Heart right ventricle (tissue), 16 donors: ENCODE results near the gene NSUN6. TPM values are rescaled to one million over a fixed set of nuclear protein-coding genes. Genes with fewer than 3 reads are reported as not detected.
"Not testable (repeated sequence)": the region's sequence is repeated elsewhere in the genome, so short reads cannot be mapped to it uniquely, and the experiment has no call there.

Experiments
- ATAC-seq, 8 donors: fragments of 200-7000 bp; cut with Tn5 transposase; one replicate each; pipeline ENCODE4 v1.9.1; 2020; ENCODE audit warnings: mild to moderate bottlenecking in 8 of 8, moderate library complexity in 8 of 8, moderate number of reproducible peaks in 1 of 8
- DNase-seq, 2 donors: peaks; one replicate each; pipeline ENCODE4 v3.0.0-alpha.2; 2020
- H3K27ac ChIP-seq, 10 donors: fragments of 200-600 bp; sonication (generic) in 2 of 10; one replicate each; pipeline versions ENCODE4 v1.5.0 to v1.8.0; 2020 to 2022; ENCODE audit warnings: mild to moderate bottlenecking in 3 of 10
- H3K27me3 ChIP-seq, 7 donors: fragments of 200-600 bp; one replicate each; pipeline ENCODE4 v1.8.0; 2021 to 2022; ENCODE audit warnings: mild to moderate bottlenecking in 2 of 7
- H3K36me3 ChIP-seq, 9 donors: fragments of 200-600 bp; sonication (generic) in 1 of 9; one replicate each; pipeline versions ENCODE4 v1.5.0 to v1.8.0; 2020 to 2022; ENCODE audit warnings: mild to moderate bottlenecking in 2 of 9
- H3K4me1 ChIP-seq, 9 donors: fragments of 200-600 bp; sonication (generic) in 1 of 9; one replicate each; pipeline versions ENCODE4 v1.5.0 to v1.8.0; 2020 to 2022; ENCODE audit warnings: mild to moderate bottlenecking in 4 of 9
- H3K4me3 ChIP-seq, 10 donors: fragments of 200-600 bp; sonication (generic) in 2 of 10; one replicate each; pipeline versions ENCODE4 v1.5.0 to v1.8.0; 2020 to 2022; ENCODE audit warnings: mild to moderate bottlenecking in 7 of 10, moderate library complexity in 2 of 10
- H3K9me3 ChIP-seq, 11 donors: fragments of 200-600 bp in 10 of 11; sonication (generic) in 2 of 11; one replicate each; pipeline versions ENCODE4 v1.5.0 to v1.8.0; 2013 to 2022; ENCODE audit warnings: mild to moderate bottlenecking in 2 of 11, control low read depth in 1 of 11, moderate library complexity in 1 of 11
- CTCF ChIP-seq, 9 donors: fragments of 200-600 bp; sonication (generic) in 2 of 9; IDR thresholded peaks; one replicate each; pipeline versions ENCODE4 v1.5.0 to v1.8.0; 2021 to 2022; ENCODE audit warnings: antibody characterized with exemption in 9 of 9, mild to moderate bottlenecking in 5 of 9, moderate library complexity in 1 of 9
- WGBS, 2 donors: extraction: QIAGEN DNeasy Blood & Tissue Kit; methylation state at CpG; one replicate each; pipeline ENCODE4 v1.1.7; 2013; ENCODE audit warnings: inconsistent platforms in 1 of 2; 5-methylcytosine and 5-hydroxymethylcytosine counted together
- intact Hi-C, 10 donors: fragments of 100-400 bp; cut with DNase I; formaldehyde crosslinking; loops; one replicate each; pipeline versions ENCODE4 v1.11.1 to v1.14.2; 2022
- polyA plus RNA-seq, 2 donors: library from polyadenylated mRNA; stranded (reverse); fragments of 200-250 nt; gene quantifications; one replicate each; pipeline ENCODE4 v1.2.3, GENCODE V29; 2013
- total RNA-seq, 10 donors: library from RNA; stranded (reverse); fragmentation: NEBNext Ultra II Directional in 3 of 10; extraction: Animal tissue kit (Norgen Biotek cat#: 25700) in 3 of 10; gene quantifications; one replicate each; pipeline versions ENCODE4 v1.2.1 to v1.2.4, GENCODE V29; 2021 to 2023
- donor health status: Arrhythmogenic right ventricular cardiomyopathy.
- donor health status: ischemic (EF 13 %, LVEDD 7.1; RV severe dilation, severe dysfunction).
- donor health status: healthy with polysubstance abuse.
- donor health status: DM: no; HTN: yes; CAD: no.
- donor health status: DM: no; HTN: no; CAD: no.
- donor health status: ischemic (EF 25% LVEDD 6.9; RV normal size, moderate dysfunction).
- donor health status: ischemic (EF 25% LVEDD 5.7; RV mildly dilated, moderate dysfunction).
- donor health status: healthy.
- donor health status: DM: yes; HTN: yes; CAD: no.
- donor health status: Ischemic cardiomyopathy.
- donor health status: ischemic (EF 35%, LVEDD 5.7; RV mildly dilated, moderate dysfunction).
- donor health status: nonischemic (EF 11% LVEDD 7.7; RV severe dilation, severe dysfunction).
- donor health status: DM: yes; HTN: yes; CAD: no.
- donor health status: PGD.
- donor health status: ischemic (EF 29% LVEDD 5.4; RV normal size, mild dysfunction).
- donor health status: nonischemic (EF 23%, LVEDD 6.1; RV moderate dilation, normal function).

The NSUN6 gene
- total and polyA plus RNA-seq, 12 donors = 4.9 to 13.5 (median 8.7) TPM

GRCh38 chr10:18647945-18648344, 3.4 kb downstream of the NSUN6 start:
- H3K9me3 ChIP-seq = no peaks in the 10 kb centered on the region

GRCh38 chr10:18647151-18647550, 4.2 kb downstream of the NSUN6 start:
- no peak overlapping the region for H3K4me3 ChIP-seq
- no peak for DNase-seq
- no peak overlapping the region for H3K27ac ChIP-seq
- no peaks in the 10 kb centered on the region for H3K9me3 ChIP-seq
- H3K36me3 ChIP-seq = peaks cover 0 to 38% (median 6%) of the 10 kb centered on the region in 9 donors
- no peaks in the 10 kb centered on the region for H3K27me3 ChIP-seq
- no peak for ATAC-seq
- intact Hi-C loops = no loop called here
- peaks cover 0 to 35% (median 20%) of the 10 kb centered on the region in 9 donors for H3K4me1 ChIP-seq
- no peak for TF ChIP-seq CTCF (IDR thresholded peaks at IDR 0.05)
- 95 to 97% methylated on average over 2 of the region's 2 CpGs for WGBS, 2 donors

More at GRCh38 chr10:18647945-18648344, 3.4 kb downstream of the NSUN6 start:
- peaks cover 0 to 37% (median 20%) of the 10 kb centered on the region in 9 donors for H3K4me1 ChIP-seq
- H3K36me3 ChIP-seq = peaks cover 0 to 35% (median 6%) of the 10 kb centered on the region in 9 donors
- no peak for TF ChIP-seq CTCF (IDR thresholded peaks at IDR 0.05)
- ATAC-seq (no peak), DNase-seq (no peak)
- no peaks in the 10 kb centered on the region for H3K27me3 ChIP-seq
- 96 to 98% methylated on average over 3 of the region's 3 CpGs for WGBS, 2 donors
- no peak overlapping the region for H3K4me3 ChIP-seq
- intact Hi-C loops = no loop called here
- no peak overlapping the region for H3K27ac ChIP-seq

GRCh38 chr10:18639719-18640118, 11.7 kb downstream of the NSUN6 start:
- DNase-seq, ATAC-seq, H3K9me3 ChIP-seq, H3K27ac ChIP-seq, H3K27me3 ChIP-seq, H3K4me1 ChIP-seq, H3K4me3 ChIP-seq, intact Hi-C loops: not testable (repeated sequence)
- WGBS, 2 donors = 83 to 95% methylated on average over 2 of the region's 2 CpGs
- peaks cover 0 to 24% (median 0%) of the 10 kb centered on the region in 9 donors for H3K36me3 ChIP-seq

GRCh38 chr10:18637400-18637799, 14.0 kb downstream of the NSUN6 start:
- WGBS, 2 donors = 82 to 88% methylated on average over 1 of the region's 1 CpG
- H3K4me3 ChIP-seq, H3K27ac ChIP-seq, H3K27me3 ChIP-seq, intact Hi-C loops, ATAC-seq, DNase-seq, H3K4me1 ChIP-seq, H3K9me3 ChIP-seq: not testable (repeated sequence)
- peaks cover 0 to 13% (median 0%) of the 10 kb centered on the region in 9 donors for H3K36me3 ChIP-seq

- DNase-seq (no peak), ATAC-seq (peak in 1 of 8 donors; percentile 27)
- Histone ChIP-seq H3K27ac (no peak overlapping the region), H3K4me3 (no peak overlapping the region), H3K4me1 (peaks cover 0 to 4% (median 0%) of the 10 kb centered on the region in 9 donors), H3K36me3 (peaks cover 0 to 1% (median 0%) of the 10 kb centered on the region in 9 donors), H3K27me3 (no peaks in the 10 kb centered on the region), H3K9me3 (peaks cover 0 to 9% (median 0%) of the 10 kb centered on the region in 11 donors)
- intact Hi-C loops = no loop called here
- no peak for TF ChIP-seq CTCF (IDR thresholded peaks at IDR 0.05)
- 69 to 70% methylated on average over 4 of the region's 4 CpGs for WGBS, 2 donors
Observed at GRCh38 chr10:18635995-18636394, 15.4 kb downstream of the NSUN6 start.

- ATAC-seq, H3K4me1 ChIP-seq, intact Hi-C loops, H3K27ac ChIP-seq, DNase-seq, H3K4me3 ChIP-seq, H3K27me3 ChIP-seq, H3K9me3 ChIP-seq, H3K36me3 ChIP-seq: not testable (repeated sequence)
- WGBS, 2 donors = 96 to 98% methylated on average over 2 of the region's 3 CpGs
Observed at GRCh38 chr10:18632500-18632899, 18.9 kb downstream of the NSUN6 start.

- H3K27ac ChIP-seq = peak overlapping the region in 9 of 10 donors; percentile 44 to 89 (median 77)
- H3K27me3 ChIP-seq, intact Hi-C loops, H3K36me3 ChIP-seq, H3K9me3 ChIP-seq: not testable (repeated sequence)
- WGBS, 2 donors = 3 to 4% methylated on average over 25 of the region's 25 CpGs
- DNase-seq (peak; percentile 73 to 76), ATAC-seq (peak in 3 of 8 donors; percentile 12 to 37 (median 34))
- H3K4me1 ChIP-seq = peaks cover 0 to 11% (median 5%) of the 10 kb centered on the region in 9 donors
- H3K4me3 ChIP-seq = peak overlapping the region; percentile 38 to 77 (median 61)
Observed at GRCh38 chr10:18627452-18628018, 23.9 kb downstream of the NSUN6 start.
